CD4-positive, alpha-beta T cell treated with Interleukin-6 at 100 ng/mL for 8 hours (primary cell): ENCODE data around the gene ZNF311.
"Not testable (repeated sequence)": the region's sequence is repeated elsewhere in the genome, so short reads cannot be mapped to it uniquely, and the experiment has no call there.

Source experiments
- DNase-seq: peaks from one replicate; pipeline ENCODE4 v3.0.0-alpha.2; 2020; ENCODE audit warnings: mixed read lengths, low spot score

The ZNF311 gene

DNA sequence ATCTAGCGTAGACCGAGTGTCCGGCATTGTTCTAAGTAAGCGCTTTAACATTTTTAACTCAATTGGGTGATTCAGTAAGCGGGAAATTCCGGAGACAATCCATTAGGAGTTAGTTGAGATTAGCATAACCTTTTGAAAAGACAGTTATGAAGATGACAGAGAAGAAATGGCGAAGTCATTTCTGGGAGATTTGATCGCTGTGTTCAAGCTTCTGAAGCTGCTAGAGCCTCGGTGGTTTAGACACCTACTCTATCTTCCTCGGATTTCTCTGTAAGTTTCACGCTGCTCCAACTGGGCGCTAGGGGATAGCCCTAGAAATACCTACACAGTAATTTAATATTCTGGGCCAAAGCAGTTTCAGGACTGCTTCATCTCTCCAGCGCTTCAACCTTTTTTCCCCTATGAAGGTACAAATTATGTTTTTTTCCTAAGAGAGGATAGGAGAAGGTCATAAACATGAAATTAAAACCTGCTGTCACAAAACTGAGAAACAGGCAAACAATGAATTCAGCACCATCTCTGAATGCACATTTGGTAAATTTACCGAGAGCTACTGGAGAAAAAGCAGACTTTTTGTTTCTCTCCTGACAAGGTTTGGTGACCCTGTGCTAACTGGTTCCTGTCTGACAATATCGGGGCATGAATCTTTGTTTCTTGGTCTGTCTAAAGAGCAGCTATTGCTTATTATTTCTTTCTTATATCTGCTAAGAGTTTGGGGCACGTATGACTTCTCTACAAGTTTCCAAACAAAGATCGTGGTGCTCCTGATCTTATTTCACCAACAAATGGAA lies 22.4 kb downstream of the ZNF311 start:
- peak; percentile 30 for DNase-seq

DNA sequence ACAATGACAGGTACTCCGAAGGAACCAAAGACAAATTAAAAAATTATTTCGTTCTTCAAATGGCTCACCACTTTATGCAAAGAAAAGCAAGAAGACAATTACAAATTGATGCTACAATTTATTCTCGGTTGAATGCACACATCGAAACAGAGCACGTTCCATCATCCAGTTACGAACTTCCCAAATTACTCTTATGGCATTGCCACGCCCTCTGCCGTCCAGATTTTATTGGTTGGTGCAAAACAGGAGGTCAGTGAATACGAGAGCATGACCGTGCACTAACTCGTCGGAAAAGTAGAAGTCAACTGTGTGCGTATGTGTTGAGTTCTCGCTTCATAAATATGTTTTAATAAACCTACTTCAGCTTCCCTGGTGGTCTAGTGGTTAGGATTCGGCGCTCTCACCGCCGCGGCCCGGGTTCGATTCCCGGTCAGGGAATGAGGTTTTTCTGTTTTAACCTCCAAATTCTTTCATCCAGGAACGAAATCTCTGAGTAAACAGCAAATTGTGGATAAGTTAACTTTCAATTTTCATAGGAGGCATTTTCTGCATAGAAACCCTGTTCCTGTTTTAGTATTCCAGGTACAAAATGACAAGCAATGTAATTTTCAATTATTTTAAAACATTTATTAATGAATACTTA lies 23.2 kb downstream of the ZNF311 start:
- peak; percentile 74 for DNase-seq

DNA sequence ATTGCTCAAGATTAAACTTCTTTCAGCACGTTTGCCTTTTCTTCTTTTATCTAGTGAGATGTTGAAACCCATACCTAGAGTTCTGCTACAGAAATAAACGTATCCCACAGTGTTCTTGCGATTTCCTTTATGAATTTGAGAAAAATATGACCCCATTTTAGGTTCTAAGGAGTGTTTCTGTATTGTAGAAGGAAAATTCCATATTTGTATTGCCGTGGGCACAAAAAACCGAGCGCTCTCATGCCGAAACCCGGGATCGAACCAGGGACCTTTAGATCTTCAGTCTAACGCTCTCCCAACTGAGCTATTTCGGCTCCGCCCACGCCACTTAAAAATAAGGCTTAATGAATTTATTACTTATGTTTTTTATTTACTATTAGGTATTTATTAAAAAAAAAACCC lies 23.7 kb downstream of the ZNF311 start:
- peak; percentile 74 for DNase-seq

DNA sequence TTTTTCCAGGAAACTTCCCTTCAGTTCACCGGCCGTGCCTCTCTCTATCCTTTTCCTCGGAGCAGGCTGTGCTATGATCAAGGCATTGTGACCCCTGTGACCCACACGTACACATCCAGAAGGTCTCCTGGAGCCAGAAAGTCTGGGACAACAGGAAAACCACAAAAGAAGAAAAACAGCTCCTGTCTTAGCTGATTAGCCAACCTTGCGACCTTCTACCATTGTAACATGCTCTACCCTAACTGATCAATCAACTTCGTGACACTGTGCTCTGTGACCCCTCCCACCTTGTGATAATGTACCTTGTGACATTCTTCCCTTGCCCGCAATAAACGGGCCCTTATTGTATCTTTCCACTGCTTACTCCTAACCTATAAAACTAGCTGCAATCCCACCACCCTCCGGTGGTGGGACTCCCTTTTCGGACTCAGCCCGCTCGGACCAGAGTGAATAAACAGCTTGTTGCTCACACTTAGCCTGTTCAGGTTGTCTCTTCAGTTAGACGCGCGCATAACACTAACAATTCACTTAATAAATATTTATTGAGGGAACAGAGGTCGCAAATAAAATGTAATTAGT lies 24.2 kb downstream of the ZNF311 start:
- peak; percentile 11 for DNase-seq

DNA sequence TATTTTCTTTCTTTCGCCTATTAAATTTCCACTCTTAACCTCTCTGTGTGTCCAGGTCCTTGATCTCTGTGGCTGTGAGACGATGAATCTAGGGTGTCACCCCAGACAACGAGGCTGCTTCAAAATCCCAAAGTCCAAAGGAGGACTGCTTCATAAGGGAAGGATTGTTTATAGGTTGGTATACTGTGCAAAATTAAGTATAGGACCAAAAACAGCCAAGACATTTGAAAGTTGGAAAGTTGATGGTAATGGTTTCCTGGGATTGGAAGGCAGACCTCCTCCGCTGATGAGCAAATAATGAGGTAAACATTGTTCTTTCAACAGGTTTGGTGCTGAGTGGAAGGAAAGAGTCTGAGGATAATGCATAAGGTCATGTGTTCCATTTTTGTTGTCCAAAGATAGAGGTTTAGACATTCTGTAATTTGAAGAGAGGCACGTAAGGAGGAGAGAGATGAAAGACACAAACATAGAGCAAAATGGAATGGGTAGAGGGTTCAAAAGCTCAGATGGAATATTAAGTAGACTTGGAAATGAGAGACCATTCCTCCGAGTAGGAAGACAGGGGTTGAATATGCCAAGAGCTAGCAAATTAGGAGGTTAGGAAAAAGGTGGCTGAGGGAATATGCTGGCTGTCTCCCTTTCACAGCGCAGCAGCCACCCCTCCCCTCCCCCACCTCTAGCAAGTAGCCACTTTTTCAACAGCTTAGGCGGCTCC lies 24.8 kb downstream of the ZNF311 start:
- no peak for DNase-seq

DNA sequence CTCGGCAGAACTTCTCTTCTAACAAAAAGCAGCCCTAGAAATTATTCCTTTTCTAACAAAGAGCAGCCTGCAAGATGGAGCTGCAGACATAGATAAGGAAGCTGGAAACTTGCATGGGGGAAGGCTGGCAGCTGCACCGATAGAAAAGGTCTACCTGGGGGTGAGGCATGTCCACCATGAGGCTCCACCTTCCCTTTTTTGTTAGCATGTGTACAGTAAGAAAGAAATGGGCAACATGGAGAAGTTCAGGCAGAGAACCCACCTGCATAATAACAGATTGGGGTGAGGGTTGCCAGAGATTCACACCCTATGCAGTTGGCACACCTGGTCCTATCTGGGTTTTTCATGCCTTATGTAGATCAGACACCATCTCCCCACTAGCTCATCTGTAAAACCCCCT lies 25.4 kb downstream of the ZNF311 start:
- no peak for DNase-seq

DNA sequence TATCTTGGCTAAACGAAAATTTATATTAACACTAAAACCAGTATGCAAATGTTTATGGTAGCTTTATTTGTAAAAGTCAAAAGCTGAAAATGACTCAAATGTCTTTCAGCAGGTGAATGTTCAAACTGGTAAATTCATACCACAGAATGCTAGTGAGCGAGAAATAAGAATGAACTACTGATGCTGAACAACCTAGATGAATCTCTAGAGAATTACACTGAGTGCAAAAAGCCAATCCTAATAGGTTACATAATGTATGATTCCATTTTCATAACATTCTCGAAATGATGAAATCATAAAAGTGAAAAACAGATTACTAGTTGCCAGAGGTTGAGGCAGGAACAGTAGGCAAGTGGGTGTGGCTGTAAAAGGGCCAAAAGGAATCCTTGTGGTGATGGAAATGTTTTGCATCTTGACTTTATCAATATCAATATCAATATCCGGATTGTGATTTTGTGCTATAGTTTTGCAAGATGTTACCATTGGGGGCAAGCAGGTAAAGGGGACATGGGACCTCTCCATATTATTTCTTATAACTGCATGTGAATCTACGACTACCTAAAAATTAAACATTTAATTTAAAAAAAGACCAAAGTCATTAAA lies 26.1 kb downstream of the ZNF311 start:
- DNase-seq, result no peak

DNA sequence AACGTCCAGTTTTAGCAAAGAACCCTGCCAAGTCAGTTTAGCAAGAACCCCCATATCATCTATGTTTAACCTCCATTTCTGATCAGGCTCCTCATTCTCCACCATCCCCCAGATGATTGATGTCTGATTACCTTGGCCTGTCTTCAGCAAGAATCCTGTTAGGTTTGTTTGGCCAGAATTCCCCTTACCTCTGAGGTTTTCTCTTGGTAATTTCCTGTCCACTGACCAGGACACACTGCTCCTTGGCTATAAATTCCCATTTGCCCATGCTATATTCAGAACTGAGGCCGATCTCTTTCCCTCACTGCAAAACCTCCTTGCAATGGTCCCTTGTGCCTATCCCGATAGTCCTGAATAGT lies 27.0 kb downstream of the ZNF311 start:
- DNase-seq, result no peak

DNA sequence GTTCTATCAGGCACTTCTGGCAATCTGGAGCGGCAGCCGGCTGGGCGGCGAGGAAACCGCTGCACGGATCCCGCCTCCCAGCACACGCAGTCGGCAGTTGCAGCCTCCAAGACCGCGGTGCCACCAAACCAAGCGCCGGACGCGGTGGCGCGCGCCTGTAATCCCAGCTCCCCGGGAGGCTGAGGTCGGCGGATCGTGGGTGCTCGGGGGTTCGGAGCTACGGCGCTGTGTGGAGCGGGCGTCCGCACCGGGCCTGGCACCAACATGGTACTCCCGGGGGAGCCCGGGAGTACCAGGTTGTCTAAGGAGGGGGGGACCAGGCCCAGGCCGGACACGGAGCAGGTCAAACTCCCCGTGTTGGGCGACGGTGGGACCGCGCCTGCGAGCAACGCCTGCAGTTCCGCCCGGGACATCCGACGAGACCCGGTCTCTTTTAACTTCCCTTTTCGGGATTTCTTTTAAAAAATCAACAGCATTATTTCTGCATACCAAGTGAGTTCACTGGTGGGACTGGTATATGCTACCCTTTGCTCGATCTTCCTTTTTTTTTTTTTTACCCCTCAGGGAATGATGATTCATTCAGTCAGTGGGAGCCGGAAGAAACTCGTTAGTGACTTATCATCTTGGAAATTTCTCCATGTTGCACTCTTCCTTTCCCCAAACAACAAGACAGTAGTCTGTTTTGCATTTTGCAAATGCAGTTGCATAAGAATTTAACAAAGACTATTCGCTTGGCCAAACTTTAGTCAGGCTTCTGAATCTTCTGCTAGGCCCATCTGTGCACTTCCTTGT lies 27.6 kb downstream of the ZNF311 start:
- DNase-seq, result no peak

DNA sequence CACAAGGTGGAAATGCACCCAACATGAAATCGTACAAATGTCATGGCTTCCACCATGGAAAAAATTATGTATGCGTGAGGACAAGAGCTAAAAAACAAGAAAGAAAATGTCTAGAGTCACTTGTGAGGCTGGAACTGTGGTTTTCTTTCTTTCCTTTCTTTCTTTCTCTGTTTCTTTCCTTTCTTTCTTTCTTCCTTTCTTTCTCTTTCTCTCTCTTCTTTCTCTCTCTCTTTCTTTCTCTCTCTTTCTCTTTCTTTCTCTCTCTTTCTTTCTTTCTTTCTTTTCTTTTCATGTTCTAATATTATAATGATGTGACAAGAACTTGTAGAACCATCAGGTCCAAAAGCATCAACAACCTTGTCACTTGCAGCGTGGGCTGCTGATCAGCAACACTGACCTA lies 28.4 kb downstream of the ZNF311 start:
- DNase-seq, result no peak

DNA sequence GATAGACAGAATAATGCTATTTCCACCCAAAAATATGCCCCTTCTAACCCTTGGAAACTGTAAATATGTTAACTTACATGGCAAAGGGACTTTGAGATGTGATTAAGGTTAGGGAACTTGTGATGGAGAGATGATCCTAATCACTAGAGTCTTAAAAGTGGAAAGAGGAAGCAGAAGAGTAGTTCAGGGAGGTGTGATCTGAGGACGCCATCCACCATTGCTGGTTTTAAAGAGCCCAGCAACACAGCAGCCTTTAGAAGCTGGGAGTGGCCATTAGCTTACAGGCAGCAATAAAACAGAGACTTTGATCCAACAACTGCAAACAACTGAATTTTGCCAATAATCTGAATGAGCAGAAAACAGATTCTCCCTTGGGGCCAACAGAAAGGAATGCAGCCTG lies 30.6 kb downstream of the ZNF311 start:
- DNase-seq, result no peak

DNA sequence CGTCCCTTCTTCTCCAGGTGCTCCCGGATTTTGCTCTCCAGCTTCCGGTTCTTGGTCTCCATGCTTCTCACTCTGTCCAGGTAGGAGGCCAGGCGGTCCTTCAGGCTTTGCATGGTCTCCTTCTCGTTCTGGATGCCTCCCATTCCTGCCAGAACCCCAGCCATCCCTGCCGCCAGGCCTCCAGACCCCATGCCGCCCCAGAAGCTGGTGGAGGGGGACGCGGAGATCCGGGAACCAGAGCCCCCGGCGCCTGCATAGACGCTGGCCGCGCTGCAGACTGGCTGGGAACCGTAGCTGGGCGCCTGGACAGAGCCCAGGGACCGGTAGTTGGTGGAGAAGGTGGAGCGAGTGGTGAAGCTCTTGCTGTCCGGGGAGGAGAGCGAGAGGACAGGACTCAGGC lies 35.1 kb downstream of the ZNF311 start:
- not testable (repeated sequence) for DNase-seq

DNA sequence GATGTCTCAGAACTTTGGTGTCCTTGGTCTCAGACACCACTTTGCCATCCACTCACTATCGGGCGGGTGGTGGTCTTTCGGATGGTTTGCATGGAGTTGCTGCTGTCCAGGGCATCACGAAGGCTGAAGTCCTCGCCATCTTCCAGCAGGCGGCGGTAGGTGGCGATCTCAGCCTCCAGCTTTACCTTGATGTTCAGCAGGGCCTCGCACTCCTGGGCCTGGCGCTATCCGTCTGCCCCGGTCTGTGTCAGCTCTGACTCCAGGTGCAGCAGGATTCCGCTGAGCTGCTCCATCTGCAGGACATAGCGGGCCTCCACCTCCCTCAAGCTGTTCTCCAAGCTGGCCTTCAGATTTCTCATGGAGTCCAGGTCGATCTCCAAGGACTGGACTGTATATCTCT lies 36.0 kb downstream of the ZNF311 start:
- no peak for DNase-seq

DNA sequence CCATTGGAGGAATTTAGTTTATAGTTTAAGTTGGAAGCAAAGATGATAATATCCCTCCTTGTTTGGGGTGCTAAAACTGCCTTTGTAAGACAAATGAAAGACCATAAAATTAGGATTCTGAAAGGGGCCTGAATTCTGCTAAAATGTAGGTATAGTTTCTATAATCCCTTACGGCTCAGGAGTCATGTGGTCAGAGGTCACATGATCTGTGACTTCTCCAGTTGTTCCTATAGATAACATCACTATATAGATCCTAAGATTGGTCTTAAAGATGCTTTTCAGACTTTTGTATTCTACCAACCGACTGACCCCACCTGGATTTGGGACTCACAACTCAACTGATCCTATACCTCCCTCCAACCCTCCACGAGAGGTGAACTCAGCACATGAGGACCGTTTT lies 36.6 kb downstream of the ZNF311 start:
- no peak for DNase-seq

DNA sequence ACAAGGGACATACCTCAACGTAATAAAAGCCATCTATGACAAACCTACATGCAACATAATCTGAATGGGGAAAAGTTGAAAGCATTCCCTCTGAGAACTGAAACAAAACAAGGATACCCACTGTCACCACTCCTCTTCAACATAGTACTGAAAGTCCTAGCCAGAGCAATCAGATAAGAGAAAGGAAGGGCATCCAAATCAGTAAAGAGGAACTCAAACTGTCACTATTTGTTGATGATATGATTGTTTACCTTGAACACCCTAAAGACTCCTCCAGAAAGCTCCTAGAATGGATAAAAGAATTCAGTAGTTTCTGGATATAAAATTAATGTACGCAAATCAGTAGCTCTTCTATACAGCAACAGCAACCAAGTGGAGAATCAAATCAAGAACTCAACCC lies 39.4 kb downstream of the ZNF311 start:
- no peak for DNase-seq

DNA sequence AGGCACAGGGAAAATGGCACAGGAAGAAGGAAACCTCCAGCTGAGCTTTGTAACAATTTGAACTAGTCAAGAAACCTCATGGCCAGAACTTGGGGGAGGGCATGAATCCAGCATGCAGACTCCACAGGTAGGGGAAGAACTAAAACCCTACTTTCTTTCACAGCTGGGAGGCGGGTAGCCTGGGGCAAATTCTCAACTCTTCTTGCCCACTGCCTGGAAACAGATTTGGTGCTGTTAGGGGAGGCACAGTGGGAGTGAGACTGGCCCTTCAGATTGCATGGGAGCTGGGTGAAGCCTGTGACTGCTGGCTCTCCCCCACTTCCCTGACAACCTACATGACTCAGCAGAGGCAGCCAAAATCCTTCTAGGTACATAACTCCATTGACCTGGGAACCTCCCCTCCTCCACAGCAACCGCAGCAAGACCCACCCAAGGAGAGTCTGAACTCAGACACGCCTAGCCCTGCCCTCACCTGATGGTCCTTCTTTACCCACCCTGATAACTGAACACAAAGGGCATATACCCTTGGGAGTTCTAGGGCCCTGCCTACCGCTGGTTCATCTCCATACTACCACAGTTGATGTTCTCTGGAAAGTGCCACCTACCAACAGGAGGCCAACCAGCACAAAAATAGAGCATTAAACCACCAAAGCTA lies 44.1 kb downstream of the ZNF311 start:
- DNase-seq, result no peak

DNA sequence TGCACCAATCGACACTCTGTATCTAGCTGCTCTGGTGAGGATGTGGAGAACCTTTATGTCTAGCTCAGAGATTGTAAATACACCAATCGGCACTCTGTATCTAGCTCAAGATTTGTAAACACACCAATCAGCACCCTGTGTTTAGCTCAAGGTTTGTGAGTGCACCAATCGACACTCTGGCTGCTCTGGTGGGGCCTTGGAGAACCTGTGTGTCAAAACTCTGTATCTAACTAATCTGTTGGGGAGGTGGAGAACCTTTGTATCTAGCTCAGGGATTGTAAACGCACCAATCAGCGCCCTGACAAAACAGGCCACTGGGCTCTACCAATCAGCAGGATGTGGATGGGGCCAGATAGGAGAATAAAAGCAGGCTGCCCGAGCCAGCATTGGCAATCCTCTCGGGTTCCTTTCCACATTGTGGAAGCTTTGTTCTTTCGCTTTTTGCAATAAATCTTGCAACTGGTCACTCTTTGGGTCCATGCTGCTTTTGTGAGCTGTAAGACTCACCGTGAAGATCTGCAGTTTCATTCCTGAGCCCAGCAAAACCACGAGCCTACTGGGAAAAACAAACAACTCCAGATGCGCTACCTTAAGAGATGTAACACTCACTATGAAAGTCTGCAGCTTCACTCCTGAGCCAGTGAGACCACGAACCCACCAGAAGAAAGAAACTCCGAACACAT lies 46.4 kb downstream of the ZNF311 start:
- not testable (repeated sequence) for DNase-seq

DNA sequence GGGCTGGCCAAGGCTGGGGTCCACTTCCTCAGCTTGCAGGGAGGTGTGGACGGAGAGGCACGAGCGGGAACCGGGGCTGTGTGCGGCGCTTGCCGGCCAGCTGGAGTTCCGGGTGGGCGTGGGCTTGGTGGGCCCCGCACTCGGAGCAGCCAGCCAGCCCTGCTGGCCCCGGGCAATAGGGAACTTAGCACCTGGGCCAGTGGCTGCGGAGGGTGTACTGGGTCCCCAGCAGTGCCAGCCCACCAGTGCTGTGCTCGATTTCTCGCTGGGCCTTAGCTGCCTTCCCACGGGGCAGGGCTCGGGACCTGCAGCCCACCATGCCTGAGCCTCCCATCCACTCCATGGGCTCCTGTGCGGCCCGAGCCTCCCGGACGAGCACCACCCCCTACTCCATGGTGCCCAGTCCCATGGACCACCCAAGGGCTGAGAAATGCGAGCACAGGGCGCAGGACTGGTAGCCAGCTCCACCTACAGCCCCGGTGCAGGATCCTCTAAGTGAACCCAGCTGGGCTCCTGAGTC lies 47.3 kb downstream of the ZNF311 start:
- not testable (repeated sequence) for DNase-seq

DNA sequence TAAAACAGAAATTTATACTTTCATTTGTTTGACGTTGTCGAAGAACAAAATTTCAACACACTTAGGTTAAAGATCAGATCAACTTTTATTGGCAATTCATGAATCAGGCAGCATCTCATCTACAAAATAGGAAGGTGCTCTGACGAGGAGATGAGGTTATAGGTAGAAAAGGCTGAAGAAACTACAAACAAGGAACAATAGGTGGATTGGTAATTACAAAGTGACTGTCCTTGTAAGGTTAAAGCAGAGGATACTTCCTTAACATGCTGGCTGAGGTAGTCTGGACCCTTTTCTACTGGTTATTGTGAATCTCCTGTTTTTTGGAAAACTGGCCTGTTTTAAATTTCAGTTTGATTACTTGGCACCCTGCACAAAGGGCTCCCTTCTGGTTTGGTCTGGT lies 48.8 kb downstream of the ZNF311 start:
- DNase-seq, result no peak

DNA sequence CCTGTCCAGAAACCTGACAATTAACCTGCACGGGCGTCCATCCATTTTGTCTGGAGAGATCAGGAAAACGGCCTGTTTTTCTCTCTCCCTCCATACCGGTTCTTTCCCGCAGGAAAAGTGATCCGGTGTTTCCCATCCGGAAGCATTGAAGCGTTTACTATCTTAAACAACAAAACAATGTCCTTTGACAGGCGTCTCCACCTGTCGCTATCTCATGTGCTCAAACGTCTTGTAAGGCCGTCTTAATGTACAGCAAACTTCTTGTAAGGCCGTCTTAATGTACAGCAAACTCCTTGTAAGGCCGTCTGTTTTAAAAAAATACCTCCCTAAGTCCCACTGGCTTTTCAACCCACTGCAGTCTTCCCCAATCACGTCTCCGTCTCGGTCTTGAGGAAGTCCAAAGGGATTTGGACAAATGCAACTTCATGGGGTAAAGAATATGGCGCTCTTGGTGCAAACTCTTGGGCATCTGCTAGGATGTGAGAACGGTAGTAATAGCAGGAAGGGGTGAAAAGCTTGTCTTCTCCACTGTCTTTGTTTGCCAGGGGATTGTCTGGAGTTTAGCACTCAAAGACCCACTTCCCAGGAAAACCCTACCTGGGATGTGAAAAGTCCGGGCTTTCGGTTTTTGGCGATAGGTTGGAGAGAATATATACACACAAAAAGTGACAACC lies 51.4 kb downstream of the ZNF311 start:
- DNase-seq, result no peak
